ENCODE measurements around the gene NEBL. TPM values are rescaled to one million over a fixed set of nuclear protein-coding genes. Genes with fewer than 3 reads are reported as not detected.

The NEBL gene
- total and polyA plus RNA-seq, 2 experiments from 2014 or later = 2.3 to 11.4 TPM

GRCh38 chr10:20776384-20777118 lies 120.6 kb downstream of the NEBL start (continued):
- TF ChIP-seq, protein P1, sequence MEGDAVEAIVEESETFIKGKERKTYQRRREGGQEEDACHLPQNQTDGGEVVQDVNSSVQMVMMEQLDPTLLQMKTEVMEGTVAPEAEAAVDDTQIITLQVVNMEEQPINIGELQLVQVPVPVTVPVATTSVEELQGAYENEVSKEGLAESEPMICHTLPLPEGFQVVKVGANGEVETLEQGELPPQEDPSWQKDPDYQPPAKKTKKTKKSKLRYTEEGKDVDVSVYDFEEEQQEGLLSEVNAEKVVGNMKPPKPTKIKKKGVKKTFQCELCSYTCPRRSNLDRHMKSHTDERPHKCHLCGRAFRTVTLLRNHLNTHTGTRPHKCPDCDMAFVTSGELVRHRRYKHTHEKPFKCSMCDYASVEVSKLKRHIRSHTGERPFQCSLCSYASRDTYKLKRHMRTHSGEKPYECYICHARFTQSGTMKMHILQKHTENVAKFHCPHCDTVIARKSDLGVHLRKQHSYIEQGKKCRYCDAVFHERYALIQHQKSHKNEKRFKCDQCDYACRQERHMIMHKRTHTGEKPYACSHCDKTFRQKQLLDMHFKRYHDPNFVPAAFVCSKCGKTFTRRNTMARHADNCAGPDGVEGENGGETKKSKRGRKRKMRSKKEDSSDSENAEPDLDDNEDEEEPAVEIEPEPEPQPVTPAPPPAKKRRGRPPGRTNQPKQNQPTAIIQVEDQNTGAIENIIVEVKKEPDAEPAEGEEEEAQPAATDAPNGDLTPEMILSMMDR (conservative IDR thresholded peaks at IDR 0.05; ENCODE audit: low read depth in 2 of 2) = no peak
- TF ChIP-seq ZNF114 (CRISPR knock-in tag; IDR thresholded peaks at IDR 0.05) (no peak), ETS1 (IDR thresholded peaks at IDR 0.05) (no peak), REST (IDR thresholded peaks at IDR 0.05; ENCODE audit: unreplicated experiment) (no peak)

- H3K27ac Mint-ChIP-seq = no peak overlapping the region
Observed at GRCh38 chr10:20771051-20771450, 126.1 kb downstream of the NEBL start.

More at GRCh38 chr10:20771051-20771450, 126.1 kb downstream of the NEBL start:
- H3K9me2 ChIP-seq (ENCODE audit: insufficient read depth) = no peaks in the 10 kb centered on the region
- H3K79me2 ChIP-seq (replicated peaks; ENCODE audit: insufficient read depth) = no peaks in the 10 kb centered on the region
- Mint-ChIP-seq H3K4me1 (peaks cover 6% of the 10 kb centered on the region; the same call in 2 of the 3 replicates), H3K36me3 (ENCODE audit: low read depth) (no peaks in the 10 kb centered on the region), H3K27me3 (ENCODE audit: insufficient read depth, low read depth, poor library complexity) (peaks cover 1% of the 10 kb centered on the region), H3K9me3 (no peaks in the 10 kb centered on the region), H3K4me3 (no peak overlapping the region)
- no peaks in the 10 kb centered on the region for H3K36me3 ChIP-seq (ENCODE audit: insufficient read depth)
- ATAC-seq = no peak
- H3K27ac ChIP-seq (ENCODE audit: low read depth) = no peak overlapping the region
- TF ChIP-seq ETS1 (IDR thresholded peaks at IDR 0.05) = no peak
- no peak overlapping the region for H3K4me2 ChIP-seq
- H4K20me1 ChIP-seq (replicated peaks; ENCODE audit: insufficient read depth) = no peaks in the 10 kb centered on the region
- no peak overlapping the region for H2AFZ ChIP-seq
- H3K4me3 ChIP-seq = no peak overlapping the region
- H3F3A ChIP-seq (replicated peaks; ENCODE audit: low read depth) = no peaks in the 10 kb centered on the region
- H3K27me3 ChIP-seq (ENCODE audit: insufficient read depth) = no peaks in the 10 kb centered on the region
- DNase-seq (ENCODE audit: low spot score) = no peak
- no peaks in the 10 kb centered on the region for H3K4me1 ChIP-seq (ENCODE audit: insufficient read depth)

Measured in GM23338 (cell line).